Measurements from ENCODE around the gene ODC1. TPM values are rescaled to one million over a fixed set of nuclear protein-coding genes. Genes with fewer than 3 reads are reported as not detected.

ODC1 gene
- total RNA-seq, 1 experiment from 2014 or later = 110 TPM

DNA sequence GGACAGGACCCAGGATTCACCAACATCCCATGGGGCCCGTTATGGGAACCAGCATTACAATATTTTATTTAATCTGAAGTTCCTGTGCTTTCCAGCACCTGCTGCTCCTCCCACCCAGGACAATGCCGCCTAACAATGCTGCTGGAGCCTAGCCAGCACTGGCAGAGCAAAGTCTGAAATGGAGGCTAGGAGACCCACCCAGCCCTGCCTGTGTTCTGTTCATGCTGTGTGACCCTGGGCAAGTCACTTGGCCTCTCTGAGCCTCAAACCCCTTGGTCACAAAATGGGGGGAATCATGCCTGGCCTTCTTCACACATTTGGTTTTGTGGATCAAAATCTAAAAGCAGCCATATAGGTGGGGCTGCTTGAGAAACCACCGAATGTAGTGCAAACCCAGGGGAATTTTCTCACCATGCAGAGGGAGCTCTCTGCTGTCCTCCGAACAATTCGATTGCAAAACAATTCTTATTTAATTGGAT lies 38.5 kb upstream of the ODC1 start:
- H3K9me3 ChIP-seq (replicated peaks) = no peaks in the 10 kb centered on the region
- peak in 1 of 2 experiments; percentile 38 for DNase-seq (ENCODE audit: low read depth in 1 of 2, low spot score in 2 of 2)
- no peaks in the 10 kb centered on the region for H3K36me3 ChIP-seq
- H3K4me1 ChIP-seq (replicated peaks) = no peaks in the 10 kb centered on the region
- peaks cover 20% of the 10 kb centered on the region for H3K27me3 ChIP-seq (replicated peaks)
- no peak overlapping the region for H3K27ac ChIP-seq
- H3K4me3 ChIP-seq = no peak overlapping the region

DNA sequence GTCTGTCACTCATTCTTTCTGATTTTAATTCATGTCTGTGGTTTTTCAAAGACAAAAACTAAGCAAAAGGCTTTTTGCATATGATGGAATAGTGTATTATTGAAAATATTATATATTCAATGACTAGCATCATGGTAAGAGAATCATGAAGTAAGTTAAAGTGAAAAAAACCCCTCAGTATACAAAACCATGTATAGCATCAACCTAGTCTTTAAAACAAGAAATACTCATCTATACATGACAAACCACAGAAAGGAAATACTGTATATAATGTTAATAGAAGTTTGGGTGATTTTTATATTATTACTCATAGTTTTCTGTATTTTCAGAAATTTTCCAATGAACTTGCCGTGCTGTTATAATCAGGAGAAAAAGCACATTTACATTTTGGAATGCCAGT lies 38.0 kb upstream of the ODC1 start:
- H3K4me1 ChIP-seq (replicated peaks) = no peaks in the 10 kb centered on the region
- H3K27ac ChIP-seq = no peak overlapping the region
- H3K9me3 ChIP-seq (replicated peaks) = no peaks in the 10 kb centered on the region
- peaks cover 20% of the 10 kb centered on the region for H3K27me3 ChIP-seq (replicated peaks)
- H3K36me3 ChIP-seq = no peaks in the 10 kb centered on the region
- DNase-seq (ENCODE audit: low read depth in 1 of 2, low spot score in 2 of 2) = no peak
- H3K4me3 ChIP-seq = no peak overlapping the region

DNA sequence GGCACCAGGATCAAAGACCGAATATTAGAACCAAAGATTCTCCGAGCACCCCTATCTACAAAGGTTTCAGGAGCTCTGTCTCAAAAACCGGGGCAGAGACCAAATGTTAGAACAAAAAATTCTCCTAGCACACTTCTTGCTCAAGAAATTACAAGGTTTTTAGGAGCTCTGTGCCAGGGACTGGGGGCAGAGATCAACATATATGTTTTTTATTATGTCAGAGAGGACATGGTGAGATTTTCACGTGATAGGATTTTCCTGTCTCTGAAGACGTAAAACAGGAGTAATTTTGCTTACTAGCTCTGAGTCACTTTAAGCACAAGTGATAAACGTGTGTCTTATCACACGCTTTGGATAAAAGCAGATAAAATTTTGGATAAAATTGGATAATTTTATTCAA lies 34.8 kb upstream of the ODC1 start:
- peaks cover 20% of the 10 kb centered on the region for H3K27me3 ChIP-seq (replicated peaks)
- no peaks in the 10 kb centered on the region for H3K4me1 ChIP-seq (replicated peaks)
- H3K9me3 ChIP-seq (replicated peaks) = no peaks in the 10 kb centered on the region
- H3K4me3 ChIP-seq = no peak overlapping the region
- H3K36me3 ChIP-seq = no peaks in the 10 kb centered on the region
- no peak for DNase-seq (ENCODE audit: low read depth in 1 of 2, low spot score in 2 of 2)
- no peak overlapping the region for H3K27ac ChIP-seq

DNA sequence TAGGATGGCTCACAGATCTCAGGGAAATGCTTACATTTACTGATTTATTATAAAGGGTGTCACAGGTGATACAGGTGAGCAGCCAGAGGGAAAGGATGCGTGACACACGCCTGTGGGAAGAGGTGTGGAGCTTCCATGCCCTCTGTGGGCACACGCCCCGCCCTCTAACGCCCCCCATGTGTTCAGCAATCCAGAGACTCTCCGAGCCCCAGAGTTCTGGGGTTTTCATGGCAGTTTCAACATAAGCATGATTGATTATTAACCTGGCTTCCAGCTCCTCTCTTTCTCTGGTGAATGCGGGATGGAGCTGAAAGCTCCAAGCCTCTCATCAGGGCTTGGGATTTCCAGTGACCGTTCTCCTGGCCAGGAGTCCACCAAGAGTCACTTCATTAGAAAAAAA lies 34.3 kb upstream of the ODC1 start:
- H3K9me3 ChIP-seq (replicated peaks) = no peaks in the 10 kb centered on the region
- H3K27me3 ChIP-seq (replicated peaks) = peaks cover 20% of the 10 kb centered on the region
- DNase-seq (ENCODE audit: low read depth in 1 of 2, low spot score in 2 of 2) = no peak

DNA sequence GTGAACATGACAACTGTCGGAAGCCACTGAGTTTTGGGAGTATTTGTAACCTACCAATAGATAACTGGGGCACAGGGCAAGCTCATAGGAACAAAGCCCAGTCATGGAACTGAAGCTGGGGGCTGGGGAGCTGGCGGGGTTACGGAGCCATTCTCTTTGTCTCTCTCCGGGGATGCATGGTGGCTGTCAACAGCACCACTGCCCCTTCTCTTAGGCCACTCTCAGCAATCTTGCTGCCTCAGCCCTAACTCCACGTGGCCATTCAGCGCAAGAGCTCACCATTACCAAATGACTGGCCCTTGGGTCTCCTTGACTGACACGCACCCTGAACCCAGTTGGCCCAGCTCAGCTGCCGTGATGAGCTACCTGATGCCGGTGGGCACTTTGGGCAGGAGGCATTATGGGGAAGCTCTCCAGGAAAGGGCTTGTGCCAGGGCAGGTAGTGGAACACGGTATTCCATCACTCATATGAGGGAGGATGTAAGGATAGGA lies 33.6 kb upstream of the ODC1 start:
- Histone ChIP-seq H3K27me3 (replicated peaks) (peaks cover 20% of the 10 kb centered on the region), H3K4me1 (replicated peaks) (no peaks in the 10 kb centered on the region), H3K27ac (no peak overlapping the region), H3K36me3 (no peaks in the 10 kb centered on the region), H3K9me3 (replicated peaks) (no peaks in the 10 kb centered on the region), H3K4me3 (no peak overlapping the region)
- no peak for DNase-seq (ENCODE audit: low read depth in 1 of 2, low spot score in 2 of 2)

More for the DNA sequence above, 34.3 kb upstream of the ODC1 start:
- Histone ChIP-seq H3K36me3 (no peaks in the 10 kb centered on the region), H3K4me1 (replicated peaks) (no peaks in the 10 kb centered on the region), H3K27ac (no peak overlapping the region), H3K4me3 (no peak overlapping the region)

DNA sequence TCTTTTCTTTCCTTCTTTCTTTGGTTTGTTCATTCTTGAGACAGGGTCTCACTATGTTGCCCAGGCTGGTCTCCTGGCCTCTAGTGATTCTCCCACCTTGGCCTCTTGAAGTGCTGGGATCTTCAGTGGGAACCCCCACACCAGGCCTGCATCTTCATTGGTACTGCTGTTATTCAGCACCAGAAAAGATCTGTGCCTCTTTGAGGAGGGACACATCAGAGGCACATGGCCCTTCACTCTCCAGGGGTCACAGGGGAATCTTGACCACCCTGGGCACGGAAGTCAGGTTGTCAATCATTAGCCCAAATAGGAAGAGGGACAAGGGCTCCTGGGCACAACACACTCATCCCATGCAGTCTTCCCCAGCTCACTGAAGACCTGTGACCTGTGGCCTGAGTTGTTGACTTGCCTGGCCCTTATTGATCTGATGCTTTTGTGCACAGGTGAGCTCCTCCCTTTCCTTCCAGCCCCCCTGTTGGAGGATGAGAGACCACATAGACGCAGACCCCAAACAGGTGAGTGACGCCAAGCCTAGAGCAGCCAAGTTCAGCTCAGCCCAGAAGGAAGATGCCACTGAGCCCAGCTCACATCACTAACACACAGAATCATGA lies 33.0 kb upstream of the ODC1 start:
- Histone ChIP-seq H3K27me3 (replicated peaks) (peaks cover 20% of the 10 kb centered on the region), H3K4me3 (no peak overlapping the region), H3K36me3 (no peaks in the 10 kb centered on the region), H3K9me3 (replicated peaks) (no peaks in the 10 kb centered on the region), H3K27ac (no peak overlapping the region), H3K4me1 (replicated peaks) (no peaks in the 10 kb centered on the region)
- no peak for DNase-seq (ENCODE audit: low read depth in 1 of 2, low spot score in 2 of 2)

DNA sequence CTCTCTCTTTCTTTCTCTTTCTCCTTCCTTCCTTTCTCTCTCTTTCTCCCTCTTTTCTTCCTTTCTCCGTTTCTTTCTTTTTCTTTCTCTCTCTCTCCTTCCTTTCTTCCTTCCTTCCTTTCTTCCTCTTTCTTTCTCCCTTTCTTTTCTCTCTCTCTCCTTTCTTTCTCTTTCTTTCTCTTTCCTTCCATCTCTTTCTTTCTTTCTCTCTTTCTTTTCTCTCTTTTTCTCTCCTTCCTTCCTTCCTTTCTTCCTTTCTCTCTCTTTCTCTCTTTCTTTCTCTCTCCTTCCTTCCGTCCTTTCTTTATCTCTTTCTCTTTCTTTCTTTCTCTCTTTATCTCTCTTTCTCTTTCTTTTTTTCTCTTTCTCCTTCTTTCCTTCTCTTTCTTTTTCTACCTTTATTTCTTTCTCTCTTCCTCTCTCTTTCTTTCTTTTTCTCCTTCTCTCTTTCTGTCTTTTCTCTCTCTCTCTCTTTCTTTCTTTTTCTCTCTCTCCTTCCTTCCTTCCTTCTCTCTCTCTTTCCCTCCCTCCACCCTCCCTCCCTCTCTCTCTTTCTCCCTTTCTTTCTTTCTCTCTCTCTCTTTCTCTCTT lies 32.3 kb upstream of the ODC1 start:
- DNase-seq (ENCODE audit: low read depth in 1 of 2, low spot score in 2 of 2) = no peak
- Histone ChIP-seq H3K27me3 (replicated peaks) (peaks cover 19% of the 10 kb centered on the region), H3K9me3 (replicated peaks) (no peaks in the 10 kb centered on the region), H3K27ac (no peak overlapping the region), H3K4me3 (no peak overlapping the region), H3K36me3 (no peaks in the 10 kb centered on the region), H3K4me1 (replicated peaks) (no peaks in the 10 kb centered on the region)

DNA sequence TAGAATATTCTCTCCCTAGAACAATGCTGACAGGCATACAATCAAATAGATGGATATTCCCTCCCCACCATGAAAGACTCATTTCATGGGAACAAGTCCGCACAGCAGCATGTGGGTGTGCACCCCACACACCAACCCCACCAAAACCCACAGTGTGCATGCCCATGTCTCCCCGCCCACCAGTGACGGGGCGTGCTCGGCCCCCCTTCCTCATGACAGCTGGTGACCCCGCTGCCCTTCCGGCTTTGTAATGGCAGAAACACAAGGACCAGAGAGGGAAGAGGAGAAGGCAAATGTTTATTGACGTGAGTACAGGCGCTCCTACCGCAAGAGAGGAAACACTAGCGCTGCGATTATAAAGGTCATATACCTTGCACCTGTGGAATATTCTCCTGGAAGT lies 30.8 kb upstream of the ODC1 start:
- Histone ChIP-seq H3K36me3 (no peaks in the 10 kb centered on the region), H3K27ac (no peak overlapping the region), H3K27me3 (replicated peaks) (peaks cover 9% of the 10 kb centered on the region), H3K4me3 (no peak overlapping the region), H3K9me3 (replicated peaks) (no peaks in the 10 kb centered on the region), H3K4me1 (replicated peaks) (no peaks in the 10 kb centered on the region)
- DNase-seq (ENCODE audit: low read depth in 1 of 2, low spot score in 2 of 2) = no peak

DNA sequence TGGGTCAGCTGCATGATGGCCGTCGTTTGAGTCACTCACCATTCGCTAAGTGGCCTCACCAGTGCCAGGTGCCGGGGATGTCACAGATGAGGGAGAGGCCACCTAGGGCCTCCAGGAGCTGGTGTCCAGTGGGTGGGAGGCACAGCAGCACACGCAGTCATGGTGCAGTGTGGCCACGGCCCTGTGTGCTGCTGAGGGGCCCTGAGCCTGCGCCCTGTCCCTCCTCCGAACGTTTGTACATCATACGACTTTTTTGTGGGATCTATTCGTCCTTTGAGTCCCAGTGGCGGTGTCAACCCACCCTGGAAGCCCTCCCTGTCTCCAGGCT lies 30.1 kb upstream of the ODC1 start:
- no peaks in the 10 kb centered on the region for H3K9me3 ChIP-seq (replicated peaks)
- no peak for DNase-seq (ENCODE audit: low read depth in 1 of 2, low spot score in 2 of 2)
- H3K36me3 ChIP-seq = no peaks in the 10 kb centered on the region
- H3K27me3 ChIP-seq (replicated peaks) = peaks cover 9% of the 10 kb centered on the region
- H3K27ac ChIP-seq = no peak overlapping the region
- H3K4me3 ChIP-seq = no peak overlapping the region
- H3K4me1 ChIP-seq (replicated peaks) = no peaks in the 10 kb centered on the region

DNA sequence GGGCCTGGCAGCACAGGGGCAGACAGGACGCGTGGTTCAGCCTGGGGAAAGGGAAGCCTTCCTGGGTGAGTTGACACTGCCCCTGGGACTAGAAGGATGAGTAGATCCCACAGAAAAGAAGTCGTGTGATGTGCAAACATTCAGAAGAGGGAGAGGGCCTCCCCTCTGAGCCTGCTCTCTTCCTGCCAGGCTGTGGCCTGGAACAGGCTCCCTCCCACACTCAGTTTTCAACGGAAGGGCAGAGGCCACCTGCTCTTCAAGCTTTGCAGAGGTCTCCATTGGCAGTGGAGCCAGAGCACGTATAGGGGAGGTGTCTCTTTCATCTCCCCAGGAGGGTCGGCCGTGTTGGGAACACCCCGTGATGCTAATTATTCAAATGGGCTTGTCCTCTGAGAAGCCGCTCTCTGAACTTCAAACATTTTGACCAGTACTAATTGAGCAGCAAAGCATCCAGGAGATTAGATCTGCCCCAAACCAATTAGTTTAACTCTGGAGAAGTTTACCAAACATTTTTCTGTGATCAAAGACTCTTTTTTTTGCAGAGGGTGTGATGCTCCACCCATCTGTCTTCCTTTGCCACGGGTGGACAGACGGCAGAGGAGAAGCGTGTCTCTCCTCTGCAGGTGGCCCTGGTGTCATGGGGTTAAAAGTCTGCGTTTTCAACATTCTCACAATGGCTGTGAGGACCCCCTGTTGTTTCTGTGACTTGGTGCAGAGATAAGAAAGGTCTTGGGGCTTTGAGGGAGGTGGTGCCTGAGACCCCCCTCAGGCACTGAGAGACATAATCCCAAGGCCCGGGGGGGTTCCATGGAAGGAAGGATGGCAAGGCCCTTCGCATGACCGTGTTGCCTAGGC lies 29.5 kb upstream of the ODC1 start:
- no peak for DNase-seq (ENCODE audit: low read depth in 1 of 2, low spot score in 2 of 2)
- H3K27ac ChIP-seq = no peak overlapping the region
- H3K9me3 ChIP-seq (replicated peaks) = no peaks in the 10 kb centered on the region
- H3K36me3 ChIP-seq = no peaks in the 10 kb centered on the region
- H3K27me3 ChIP-seq (replicated peaks) = peaks cover 4% of the 10 kb centered on the region; the same call in 1 of the 2 replicates
- no peak overlapping the region for H3K4me3 ChIP-seq
- no peaks in the 10 kb centered on the region for H3K4me1 ChIP-seq (replicated peaks)

DNA sequence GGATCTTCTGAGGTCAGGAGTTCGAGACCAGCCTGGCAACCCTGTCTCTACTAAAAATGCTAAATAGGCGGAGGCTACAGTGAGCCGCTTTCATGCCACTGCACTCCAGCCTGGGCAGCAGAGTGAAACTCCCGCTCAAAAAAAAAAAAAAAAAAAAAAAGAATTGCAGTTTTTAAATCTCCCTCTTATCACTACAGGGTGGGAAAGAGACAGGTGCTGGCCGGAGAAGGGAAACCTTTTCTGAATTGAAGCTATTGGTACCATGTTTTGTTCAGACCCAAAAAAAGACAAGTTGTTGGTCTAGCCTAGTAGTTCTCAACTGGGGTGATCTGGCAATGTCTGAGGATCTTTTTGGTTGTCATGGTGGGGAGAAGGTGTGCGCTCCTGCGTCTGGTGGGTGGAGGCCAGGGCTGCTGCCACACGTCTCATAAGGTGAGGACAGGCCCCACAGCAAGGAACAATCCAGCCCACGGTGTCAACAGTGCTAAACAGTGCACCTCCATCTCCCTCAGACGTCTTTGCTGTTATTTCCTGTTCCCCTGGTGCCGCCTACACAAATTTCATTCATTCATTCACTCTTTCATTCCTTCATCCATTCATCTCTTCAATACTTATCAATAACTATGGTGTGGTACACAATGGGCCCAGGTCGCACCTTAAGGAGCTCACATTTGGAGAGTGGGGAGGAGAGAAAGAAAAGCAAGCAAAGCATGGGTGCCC lies 28.8 kb upstream of the ODC1 start:
- no peak for DNase-seq (ENCODE audit: low read depth in 1 of 2, low spot score in 2 of 2)
- no peaks in the 10 kb centered on the region for H3K9me3 ChIP-seq (replicated peaks)
- H3K4me3 ChIP-seq = no peak overlapping the region
- no peaks in the 10 kb centered on the region for H3K4me1 ChIP-seq (replicated peaks)
- no peaks in the 10 kb centered on the region for H3K27me3 ChIP-seq (replicated peaks)
- H3K27ac ChIP-seq = no peak overlapping the region
- no peaks in the 10 kb centered on the region for H3K36me3 ChIP-seq

DNA sequence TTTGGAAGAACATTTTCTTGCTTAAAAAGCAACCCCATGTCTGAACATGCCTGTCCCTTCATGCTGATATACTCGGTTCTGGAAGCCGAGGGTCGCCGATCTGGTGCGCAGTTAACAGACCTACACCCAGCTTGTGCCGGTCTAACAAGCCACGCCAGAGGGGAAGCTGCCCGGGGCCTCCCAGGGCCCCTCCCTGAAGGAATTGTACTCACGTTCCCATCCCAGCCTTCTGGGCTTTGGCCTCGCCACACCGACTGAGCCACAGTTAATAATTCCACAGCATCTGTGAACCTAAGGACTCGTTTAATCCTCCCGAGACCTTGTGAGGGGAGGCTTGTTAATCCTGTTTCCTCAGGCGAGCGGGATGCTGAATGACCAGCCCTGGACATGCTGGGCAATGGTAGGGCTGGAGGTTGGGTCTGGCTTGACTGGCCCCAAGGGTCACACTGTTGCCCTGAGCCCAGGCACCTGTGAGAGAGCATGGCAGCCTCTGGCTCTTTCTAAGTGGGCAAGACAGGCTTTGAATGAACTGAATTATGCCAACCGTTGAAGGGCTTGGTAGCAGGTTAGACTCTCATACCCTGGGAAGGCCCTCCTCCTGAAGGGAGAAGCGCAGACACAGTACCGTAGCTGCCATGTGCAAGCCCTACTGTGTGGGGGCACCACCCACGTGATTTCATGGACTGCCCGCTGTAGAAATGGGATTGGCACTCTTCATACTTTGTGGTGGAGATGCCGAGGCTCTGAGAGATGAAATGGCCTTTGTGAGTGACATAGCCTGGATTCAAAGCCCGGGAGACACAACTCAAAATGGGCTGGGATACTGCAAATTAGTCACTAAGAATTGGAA lies 27.9 kb upstream of the ODC1 start:
- Histone ChIP-seq H3K36me3 (no peaks in the 10 kb centered on the region), H3K27me3 (replicated peaks) (no peaks in the 10 kb centered on the region), H3K4me1 (replicated peaks) (no peaks in the 10 kb centered on the region), H3K27ac (no peak overlapping the region), H3K9me3 (replicated peaks) (no peaks in the 10 kb centered on the region), H3K4me3 (no peak overlapping the region)
- no peak for DNase-seq (ENCODE audit: low read depth in 1 of 2, low spot score in 2 of 2)

DNA sequence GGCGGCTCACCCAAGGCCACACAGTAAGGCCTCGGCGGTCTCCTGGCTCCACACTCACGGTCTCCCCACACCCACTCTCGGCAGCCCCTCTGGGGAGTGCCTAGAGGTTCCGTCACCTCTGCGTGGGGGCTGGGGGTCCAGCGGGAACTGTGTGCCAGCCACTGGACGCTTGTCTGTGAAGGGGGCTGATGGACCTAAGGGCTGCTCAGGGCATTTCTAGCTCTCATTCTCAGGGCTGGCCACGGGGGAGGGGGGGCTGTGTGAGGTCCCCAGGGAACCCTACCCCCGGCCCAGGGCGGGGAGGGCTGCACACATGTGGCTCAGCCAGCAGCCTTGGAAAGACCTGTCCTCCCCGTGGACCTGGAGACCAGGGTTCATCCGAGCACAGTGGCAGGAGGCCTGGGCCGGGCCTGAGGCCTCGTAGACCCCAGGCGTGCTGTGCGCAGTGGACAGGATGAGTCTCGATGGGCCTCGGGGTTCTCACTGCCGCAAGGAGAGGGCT lies 27.1 kb upstream of the ODC1 start:
- no peak overlapping the region for H3K27ac ChIP-seq
- no peak overlapping the region for H3K4me3 ChIP-seq
- DNase-seq (ENCODE audit: low read depth in 1 of 2, low spot score in 2 of 2) = no peak
- no peaks in the 10 kb centered on the region for H3K9me3 ChIP-seq (replicated peaks)
- no peaks in the 10 kb centered on the region for H3K36me3 ChIP-seq
- no peaks in the 10 kb centered on the region for H3K27me3 ChIP-seq (replicated peaks)
- H3K4me1 ChIP-seq (replicated peaks) = no peaks in the 10 kb centered on the region

Measured in SJSA1 (cell line).